Right cardiac atrium (tissue), 5 donors: ENCODE results near the gene MSANTD2. TPM values are rescaled to one million over a fixed set of nuclear protein-coding genes. Genes with fewer than 3 reads are reported as not detected.

Experiments used
- ATAC-seq, 2 donors: fragments of 200-7000 bp; cut with Tn5 transposase; one replicate each; pipeline versions ENCODE4 v1.8.0 to v1.9.1; 2020; ENCODE audit warnings: moderate library complexity in 2 of 2, mild to moderate bottlenecking in 1 of 2
- DNase-seq, 3 donors: peaks; one replicate each; pipeline ENCODE4 v3.0.0-alpha.2; 2020
- H3K27ac ChIP-seq: one replicate; pipeline ENCODE4 v1.5.1; 2013; ENCODE audit warnings: mild to moderate bottlenecking, low read length, control low read depth, moderate library complexity
- H3K27me3 ChIP-seq: one replicate; pipeline ENCODE4 v1.6.1; 2013; ENCODE audit not compliant: control insufficient read depth, insufficient read depth
- H3K4me1 ChIP-seq: one replicate; pipeline ENCODE4 v1.6.1; 2013; ENCODE audit warnings: low read length; ENCODE audit not compliant: control insufficient read depth, insufficient read depth
- H3K4me3 ChIP-seq: one replicate; pipeline ENCODE4 v1.5.1; 2013; ENCODE audit warnings: low read length, control low read depth
- H3K9me3 ChIP-seq: one replicate; pipeline ENCODE4 v1.6.1; 2013; ENCODE audit warnings: low read length; ENCODE audit not compliant: control insufficient read depth
- WGBS: extraction: QIAGEN DNeasy Blood & Tissue Kit; methylation state at CpG from one replicate; pipeline ENCODE4 v1.1.7; 2013; 5-methylcytosine and 5-hydroxymethylcytosine counted together
- intact Hi-C, 4 donors: fragments of 100-400 bp; cut with DNase I; formaldehyde crosslinking; loops; one replicate each; pipeline versions ENCODE4 v1.11.0 to v1.14.0; 2022 to 2023
- long read RNA-seq, 4 donors: library from polyadenylated mRNA; unstranded; transcript quantifications; one replicate each; pipeline ENCODE4 v2.0.0, GENCODE V29; 2020 to 2021
- polyA plus RNA-seq: library from polyadenylated mRNA; stranded (reverse); fragments of 200-250 nt; gene quantifications from one replicate; pipeline ENCODE4 v1.2.3, GENCODE V29; 2013
- total RNA-seq, 4 donors: library from RNA; stranded (reverse); fragmentation: NEBNext Ultra II Directional; extraction: Animal tissue kit (Norgen Biotek cat#: 25700); gene quantifications; one replicate each; pipeline ENCODE4 v1.2.1, GENCODE V29; 2021
- donor health status: healthy with polysubstance abuse.
- donor health status: DM: no; HTN: yes; CAD: no.
- donor health status: DM: no; HTN: no; CAD: no.
- donor health status: DM: no; HTN: yes; CAD: no; lungs with severe emphysema.
- donor health status: DM: yes; HTN: yes; CAD: no.

MSANTD2 gene
- total RNA-seq (1 to 10 TPM; 3.5 to 6.7 (median 5.3) TPM), polyA plus RNA-seq (3.8 TPM)
- long read RNA-seq, donor 1, partial matches to known transcripts, result 1 of 11 reads
- long read RNA-seq, donor 1, other reads (novel, unspliced or antisense), result 3 of 11 reads
- long read RNA-seq, donor 2, partial matches to known transcripts, result 0 of 4 reads
- long read RNA-seq, donor 2, other reads (novel, unspliced or antisense), result 1 of 4 reads
- long read RNA-seq, donor 3, partial matches to known transcripts, result 0 of 7 reads
- long read RNA-seq, donor 3, other reads (novel, unspliced or antisense), result 7 of 7 reads
- long read RNA-seq, donor 4, partial matches to known transcripts, result 0 of 7 reads
- long read RNA-seq, donor 4, other reads (novel, unspliced or antisense), result 3 of 7 reads

DNA sequence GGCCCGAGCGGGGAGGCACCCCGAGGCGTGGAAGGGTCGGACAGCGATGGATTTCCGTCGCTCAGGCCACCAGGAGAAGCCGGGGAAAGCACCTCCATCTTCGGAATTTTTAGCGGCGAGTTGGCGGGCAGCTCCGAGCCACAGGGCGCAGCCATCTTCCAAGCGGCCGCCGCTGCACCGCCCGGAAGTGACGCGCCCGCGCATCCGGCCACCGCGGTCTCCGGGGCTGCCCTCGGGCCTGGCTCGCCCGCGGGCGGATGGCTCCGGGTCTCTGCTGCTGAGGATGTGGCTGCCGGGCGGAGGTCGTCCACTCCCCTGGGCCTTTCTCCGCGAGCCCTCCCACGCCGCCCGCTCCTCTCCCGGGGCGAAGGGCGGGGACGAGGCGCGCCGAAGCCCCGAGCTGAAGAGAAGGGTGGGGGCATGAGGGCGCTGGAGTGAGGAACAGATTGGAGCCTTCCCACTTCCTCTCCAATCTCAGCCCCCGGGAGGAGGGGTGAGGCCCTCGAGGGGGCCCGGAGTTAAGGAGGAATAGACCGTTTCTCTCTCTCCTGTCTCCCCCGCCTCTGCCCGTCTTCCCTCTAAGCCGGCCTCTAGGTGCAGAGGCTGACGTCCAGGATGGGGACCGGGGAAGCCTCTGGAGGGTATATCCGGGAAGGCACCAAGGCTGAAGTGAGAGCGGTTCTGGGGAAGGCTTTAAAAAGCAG, at the start of gene MSANTD2:
TSS of gene MSANTD2 (minus strand) at position 181 of the 704 bp plus-strand sequence. CDS start at position 155, 26 bp downstream.
- Histone ChIP-seq H3K27me3 (no peaks in the 10 kb centered on the region), H3K4me1 (peaks cover 4% of the 10 kb centered on the region), H3K9me3 (no peaks in the 10 kb centered on the region), H3K4me3 (peak within 1 kb of the TSS; percentile 94), H3K27ac (peak within 1 kb of the TSS; percentile 99)
- intact Hi-C loops, result no loop called here
- DNase-seq (peak; percentile 83 to 94 (median 93)), ATAC-seq (peak; percentile 98)
- under 1% methylated on average over 62 of the region's 62 CpGs for WGBS

DNA sequence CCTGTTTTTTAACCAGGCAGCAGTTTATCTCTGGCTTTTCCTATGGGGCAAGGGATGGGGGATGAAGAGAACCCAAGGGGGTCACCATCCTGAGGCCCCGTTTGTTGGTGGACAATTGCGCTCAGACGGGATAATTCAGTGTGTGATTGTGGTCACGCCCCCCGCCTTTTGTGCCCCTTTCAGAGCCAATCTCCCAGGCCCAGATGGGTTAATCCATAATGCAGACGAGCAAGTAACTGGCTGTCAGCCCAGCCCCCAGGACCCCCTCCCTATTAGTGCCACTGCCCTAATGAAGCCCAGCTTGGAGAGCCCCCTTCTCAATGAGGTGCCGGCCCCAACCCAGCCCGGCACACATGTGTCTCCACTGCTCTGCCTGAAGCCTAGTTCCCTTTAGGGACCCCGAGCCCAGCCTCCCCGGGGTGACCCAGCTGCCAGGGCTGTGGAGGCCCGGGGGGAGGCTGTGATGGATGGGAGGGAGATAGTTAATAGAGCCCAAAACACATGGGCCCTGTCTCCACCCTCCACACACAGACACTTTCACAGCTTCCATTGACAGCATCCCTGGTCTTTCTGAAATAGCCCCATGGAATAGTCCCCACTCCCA, 46.0 kb upstream of the MSANTD2 start:
- H3K4me3 ChIP-seq, result no peak overlapping the region
- no peak overlapping the region for H3K27ac ChIP-seq
- H3K27me3 ChIP-seq, result no peaks in the 10 kb centered on the region
- DNase-seq (peak in 1 of 3 donors; percentile 25), ATAC-seq (no peak)
- no peaks in the 10 kb centered on the region for H3K9me3 ChIP-seq
- intact Hi-C loops, result loop anchor here in 1 of 4 donors (10.0 kb wide), 1 partner anchor 81 kb away; the partner anchor contains the start of gene ESAM
- peaks cover 3% of the 10 kb centered on the region for H3K4me1 ChIP-seq
- 11% methylated on average over 11 of the region's 11 CpGs for WGBS

DNA sequence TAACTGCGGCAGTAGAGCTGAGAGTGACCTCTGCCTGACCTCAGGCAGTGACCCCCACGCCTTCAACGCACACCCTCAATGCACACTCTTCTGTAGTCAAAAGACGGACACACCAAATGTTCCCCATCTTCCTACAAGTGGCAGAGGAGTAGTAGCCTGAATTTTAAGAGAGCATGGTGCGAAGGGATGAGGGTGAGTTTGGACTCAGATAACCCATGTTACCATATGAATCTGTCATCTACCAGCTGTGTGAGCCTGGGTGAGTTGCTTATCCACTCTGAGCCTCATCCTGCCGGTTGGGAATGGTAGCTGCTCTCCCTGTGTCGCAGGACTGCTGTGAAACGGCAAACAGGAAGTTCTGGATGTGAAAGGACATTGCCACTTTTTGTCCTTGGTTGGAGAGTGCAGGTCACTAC, 44.5 kb upstream of the MSANTD2 start:
- no peaks in the 10 kb centered on the region for H3K27me3 ChIP-seq

DNA sequence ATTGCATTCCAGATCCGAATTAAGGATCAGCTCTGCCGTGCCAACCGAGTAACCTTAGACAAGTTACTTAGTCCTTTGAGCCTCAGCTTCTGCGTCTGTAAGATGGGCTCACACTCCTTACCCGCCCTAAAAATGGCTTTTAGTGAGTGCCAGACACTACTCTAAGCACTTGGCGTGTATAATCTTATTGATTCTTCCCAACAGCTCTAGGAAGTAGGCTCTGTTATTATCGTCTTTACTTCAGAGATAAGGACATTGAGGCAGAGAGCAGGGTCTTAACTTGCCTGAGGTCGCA, 43.4 kb upstream of the MSANTD2 start:
- intact Hi-C loops, result loop anchor here in 1 of 4 donors (10.0 kb wide), 1 partner anchor 79 kb away; the partner anchor contains the start of gene ESAM
- DNase-seq (no peak), ATAC-seq (no peak)
- H3K27ac ChIP-seq, result no peak overlapping the region
- H3K27me3 ChIP-seq, result no peaks in the 10 kb centered on the region
- H3K4me1 ChIP-seq, result peaks cover 10% of the 10 kb centered on the region
- WGBS, result 11% methylated on average over 8 of the region's 8 CpGs
- H3K9me3 ChIP-seq, result no peaks in the 10 kb centered on the region
- H3K4me3 ChIP-seq, result no peak overlapping the region

More for the DNA sequence above, 44.5 kb upstream of the MSANTD2 start:
- ATAC-seq, result no peak
- Histone ChIP-seq H3K4me1 (peaks cover 6% of the 10 kb centered on the region), H3K4me3 (no peak overlapping the region), H3K27ac (no peak overlapping the region), H3K9me3 (no peaks in the 10 kb centered on the region)
- WGBS, result 9% methylated on average over 8 of the region's 8 CpGs
- intact Hi-C loops, result loop anchor here in 1 of 4 donors (10.0 kb wide), 1 partner anchor 80 kb away; the partner anchor contains the start of gene ESAM
- DNase-seq, result no peak

DNA sequence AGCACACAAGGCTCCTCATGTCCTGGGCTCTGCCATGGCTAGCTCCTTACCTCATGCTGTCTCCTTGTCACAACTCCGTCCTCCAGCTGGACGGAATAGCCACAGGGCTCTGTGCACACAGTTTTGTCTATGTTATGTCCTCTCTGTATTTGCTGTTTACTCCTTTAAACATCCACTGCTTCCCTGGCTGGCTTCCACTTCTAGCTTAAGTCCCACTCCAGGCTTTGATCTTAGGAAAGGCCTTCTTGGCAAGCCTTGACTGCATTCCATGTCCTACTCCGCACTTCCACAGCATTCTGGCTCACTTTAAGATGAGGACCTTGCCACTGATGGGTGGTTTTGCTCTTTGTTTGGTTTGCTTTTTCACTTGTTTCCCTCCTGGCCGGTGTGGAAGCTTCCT, 42.1 kb upstream of the MSANTD2 start:
- 46% methylated on average over 4 of the region's 4 CpGs for WGBS
- no peak overlapping the region for H3K4me3 ChIP-seq

DNA sequence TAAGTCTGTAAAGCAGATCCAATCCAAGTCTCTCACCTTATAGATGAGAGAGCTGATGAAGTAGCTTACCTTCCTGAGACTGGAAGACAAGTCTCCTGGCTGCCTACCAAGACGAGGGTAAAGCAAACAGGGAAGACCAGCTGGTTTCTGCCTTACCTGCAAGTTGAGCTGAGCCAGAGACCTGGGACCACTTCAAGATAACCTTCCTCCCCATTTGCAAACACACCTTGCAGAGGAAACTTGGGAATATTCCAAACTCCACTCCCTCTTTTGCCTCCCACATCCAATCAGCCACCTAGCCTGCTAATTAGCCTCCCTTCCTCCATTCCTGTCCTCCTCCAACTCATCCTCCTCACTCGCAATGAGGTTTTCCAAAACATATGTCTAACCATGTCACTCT, 41.6 kb upstream of the MSANTD2 start:
- Histone ChIP-seq H3K4me3 (no peak overlapping the region), H3K27ac (no peak overlapping the region), H3K4me1 (peaks cover 10% of the 10 kb centered on the region), H3K27me3 (no peaks in the 10 kb centered on the region), H3K9me3 (no peaks in the 10 kb centered on the region)
- 50% methylated on average over 2 of the region's 2 CpGs for WGBS
- no peak for DNase-seq
- ATAC-seq, result no peak
- intact Hi-C loops, result loop anchor here in 1 of 4 donors (10.0 kb wide), 1 partner anchor 77 kb away; the partner anchor contains the start of gene ESAM

More for the DNA sequence above, 42.1 kb upstream of the MSANTD2 start:
- DNase-seq, result no peak
- intact Hi-C loops, result loop anchor here in 1 of 4 donors (10.0 kb wide), 1 partner anchor 78 kb away; the partner anchor contains the start of gene ESAM
- H3K27ac ChIP-seq, result no peak overlapping the region
- no peak for ATAC-seq
- no peaks in the 10 kb centered on the region for H3K9me3 ChIP-seq
- no peaks in the 10 kb centered on the region for H3K27me3 ChIP-seq
- H3K4me1 ChIP-seq, result peaks cover 10% of the 10 kb centered on the region

DNA sequence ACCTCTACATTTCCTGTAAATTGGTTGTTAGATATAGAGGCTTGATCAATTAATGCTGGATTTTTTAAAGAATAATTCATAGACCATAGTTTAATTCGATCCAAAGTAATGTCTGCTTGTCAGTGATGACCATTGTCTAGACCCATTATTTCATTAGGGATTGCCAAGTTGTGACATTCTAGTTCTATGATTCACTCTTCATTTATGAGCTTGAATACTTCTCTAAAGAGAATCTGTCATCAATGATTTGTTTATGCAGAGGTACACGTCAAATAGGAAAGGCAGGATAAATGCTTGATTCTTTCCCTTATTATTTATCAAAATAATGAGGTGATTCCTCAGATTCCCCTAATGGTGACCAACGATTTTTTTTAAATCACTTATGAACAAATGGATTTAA, 41.0 kb upstream of the MSANTD2 start:
- intact Hi-C loops, result loop anchor here in 1 of 4 donors (10.0 kb wide), 1 partner anchor 76 kb away; the partner anchor contains the start of gene ESAM
- WGBS, result 44% methylated on average over 3 of the region's 3 CpGs
- no peak overlapping the region for H3K27ac ChIP-seq
- no peaks in the 10 kb centered on the region for H3K9me3 ChIP-seq
- no peaks in the 10 kb centered on the region for H3K27me3 ChIP-seq
- ATAC-seq (no peak), DNase-seq (no peak)
- H3K4me3 ChIP-seq, result no peak overlapping the region
- H3K4me1 ChIP-seq, result peaks cover 10% of the 10 kb centered on the region

DNA sequence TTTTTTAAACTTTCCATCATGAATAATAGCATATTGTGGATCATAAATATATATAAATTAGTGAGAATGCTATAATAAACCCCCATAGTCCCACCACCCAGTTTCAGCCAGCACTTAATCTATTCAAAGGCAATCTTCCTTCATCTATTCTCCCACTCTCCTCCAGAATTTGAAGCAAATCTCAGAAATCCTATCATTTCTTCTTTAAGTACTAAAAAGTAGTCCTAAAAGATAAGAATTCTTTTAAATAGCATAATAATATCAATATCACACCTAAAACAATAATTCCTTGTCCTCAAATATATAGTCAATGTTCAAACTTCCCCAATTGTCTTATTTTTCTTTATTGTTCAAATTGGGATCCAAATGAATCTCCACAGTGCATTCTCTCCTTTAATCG, 40.5 kb upstream of the MSANTD2 start:
- Histone ChIP-seq H3K4me3 (no peak overlapping the region), H3K27ac (no peak overlapping the region), H3K9me3 (no peaks in the 10 kb centered on the region), H3K27me3 (no peaks in the 10 kb centered on the region), H3K4me1 (peaks cover 10% of the 10 kb centered on the region)
- DNase-seq (no peak), ATAC-seq (no peak)
- intact Hi-C loops, result loop anchor here in 1 of 4 donors (10.0 kb wide), 1 partner anchor 76 kb away; the partner anchor contains the start of gene ESAM
- WGBS, result 67% methylated on average over 1 of the region's 1 CpG

DNA sequence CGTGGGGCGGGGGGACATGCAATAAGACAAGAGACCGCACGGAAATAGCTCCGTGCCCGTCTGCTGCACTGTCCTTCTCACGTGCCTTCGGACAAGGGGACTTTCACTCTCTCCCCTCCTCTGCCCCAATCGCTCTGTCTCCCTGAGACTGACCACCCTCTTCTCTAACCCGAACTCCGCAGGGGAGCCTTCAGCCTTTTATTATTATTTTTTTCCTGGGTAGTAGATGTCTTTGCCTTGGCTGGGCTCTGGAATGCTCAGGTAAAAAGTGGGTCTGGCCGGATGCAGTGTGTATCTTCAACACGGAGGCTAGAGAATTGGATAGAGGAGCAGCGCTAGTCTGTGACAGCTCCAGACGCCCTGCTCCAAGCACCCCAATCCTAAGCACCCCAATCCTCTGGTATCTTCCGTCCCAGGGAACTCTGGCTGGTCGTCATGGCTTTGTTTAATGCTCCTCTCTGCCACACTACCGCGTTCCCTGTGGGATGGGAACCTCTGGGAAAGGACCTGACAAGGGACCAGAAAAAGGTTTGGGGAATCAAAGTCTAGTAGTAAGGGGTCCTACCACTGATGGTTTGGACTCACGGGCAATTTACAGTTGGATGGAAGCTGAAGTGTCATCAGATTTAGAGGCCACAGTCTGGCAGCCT, 39.9 kb upstream of the MSANTD2 start:
- no peak overlapping the region for H3K27ac ChIP-seq
- DNase-seq (no peak), ATAC-seq (no peak)
- intact Hi-C loops, result loop anchor here (5.0 to 10.0 kb wide), 5 partner anchors 75 to 435 kb away; partner anchors contain the start of genes ESAM (in 3 of the 4), SIAE (in 1 of the 4) and SPA17 (in 1 of the 4)
- H3K4me1 ChIP-seq, result peaks cover 10% of the 10 kb centered on the region
- H3K27me3 ChIP-seq, result no peaks in the 10 kb centered on the region
- no peaks in the 10 kb centered on the region for H3K9me3 ChIP-seq
- peak overlapping the region; percentile 67 for H3K4me3 ChIP-seq
- 15% methylated on average over 20 of the region's 20 CpGs for WGBS
